Sigmoid colon (tissue), 4 donors: ENCODE data around the gene ELP6.

Experiments
- EP300 ChIP-seq, 4 donors: sonication (generic); formaldehyde crosslinking; IDR thresholded peaks; one replicate each; pipeline ENCODE4 v1.6.1; 2017; ENCODE audit warnings: antibody characterized with exemption in 4 of 4
- POLR2A ChIP-seq, 2 donors: fragments of 450-650 bp; IDR thresholded peaks; one replicate each; pipeline ENCODE4 v1.6.1; 2016; ENCODE audit warnings: antibody characterized with exemption in 2 of 2, mild to moderate bottlenecking in 2 of 2, moderate library complexity in 2 of 2
- TF ChIP-seq, protein P1 (sequence below), 4 experiments: fragments of 450-650 bp in 3 of 4; fragments of 200-600 bp in 1 of 4; IDR thresholded peaks; one replicate each; pipeline ENCODE4 v1.5.1; 2016 to 2019; ENCODE audit warnings: antibody characterized with exemption in 4 of 4, mild to moderate bottlenecking in 3 of 4, moderate library complexity in 2 of 4

DNA sequence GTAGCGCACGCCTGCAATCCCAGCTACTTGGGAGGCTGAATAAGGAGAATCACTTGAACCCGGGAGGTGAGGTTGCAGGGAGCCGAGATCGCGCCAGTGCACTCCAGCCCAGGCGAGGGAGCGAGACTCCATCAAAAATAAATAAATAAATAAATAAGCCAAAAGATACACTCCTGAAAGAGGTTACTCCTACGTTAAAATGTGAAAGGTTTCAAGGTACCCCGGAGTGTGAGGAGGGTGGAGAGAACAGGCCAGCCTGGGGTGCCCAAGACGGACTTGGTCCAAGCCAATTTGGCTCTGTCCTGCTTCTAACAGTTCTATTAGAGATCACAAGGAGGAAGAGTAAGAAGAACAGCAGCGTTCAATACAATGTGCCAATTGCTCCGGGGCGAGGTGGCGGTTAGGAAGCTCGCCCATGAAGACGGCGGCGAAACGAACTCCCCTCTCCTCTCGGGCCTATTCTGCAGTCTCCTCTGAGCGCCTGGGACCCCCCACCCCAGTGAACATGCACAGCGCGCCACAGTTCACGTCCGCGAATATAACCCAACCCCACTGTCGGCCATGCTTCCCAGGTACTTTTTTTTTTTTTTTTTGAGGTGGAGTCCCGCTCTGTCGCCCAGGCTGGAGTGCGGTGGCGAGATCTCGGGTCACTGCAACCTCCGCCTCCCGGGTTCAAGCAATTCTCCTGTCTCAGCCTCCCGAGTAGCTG lies 942 bp downstream of the ELP6 start:
- TF ChIP-seq, protein P1, sequence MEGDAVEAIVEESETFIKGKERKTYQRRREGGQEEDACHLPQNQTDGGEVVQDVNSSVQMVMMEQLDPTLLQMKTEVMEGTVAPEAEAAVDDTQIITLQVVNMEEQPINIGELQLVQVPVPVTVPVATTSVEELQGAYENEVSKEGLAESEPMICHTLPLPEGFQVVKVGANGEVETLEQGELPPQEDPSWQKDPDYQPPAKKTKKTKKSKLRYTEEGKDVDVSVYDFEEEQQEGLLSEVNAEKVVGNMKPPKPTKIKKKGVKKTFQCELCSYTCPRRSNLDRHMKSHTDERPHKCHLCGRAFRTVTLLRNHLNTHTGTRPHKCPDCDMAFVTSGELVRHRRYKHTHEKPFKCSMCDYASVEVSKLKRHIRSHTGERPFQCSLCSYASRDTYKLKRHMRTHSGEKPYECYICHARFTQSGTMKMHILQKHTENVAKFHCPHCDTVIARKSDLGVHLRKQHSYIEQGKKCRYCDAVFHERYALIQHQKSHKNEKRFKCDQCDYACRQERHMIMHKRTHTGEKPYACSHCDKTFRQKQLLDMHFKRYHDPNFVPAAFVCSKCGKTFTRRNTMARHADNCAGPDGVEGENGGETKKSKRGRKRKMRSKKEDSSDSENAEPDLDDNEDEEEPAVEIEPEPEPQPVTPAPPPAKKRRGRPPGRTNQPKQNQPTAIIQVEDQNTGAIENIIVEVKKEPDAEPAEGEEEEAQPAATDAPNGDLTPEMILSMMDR (IDR thresholded peaks at IDR 0.05), result no peak
- no peak for TF ChIP-seq EP300 (IDR thresholded peaks at IDR 0.05)
- no peak for TF ChIP-seq POLR2A (IDR thresholded peaks at IDR 0.05)
